Dedifferentiated amniotic fluid mesenchymal stem cell (primary cell): ENCODE results near the gene SDR42E1.
A peak's percentile ranks its signal among the peaks of the same experiment; 100 is the strongest.
"Not testable (repeated sequence)": the region's sequence is repeated elsewhere in the genome, so short reads cannot be mapped to it uniquely, and the experiment has no call there.

Experiments used
- DNase-seq: peaks from one replicate; pipeline ENCODE4 v3.0.0-alpha.2; 2016; ENCODE audit errors: extremely low spot score

The SDR42E1 gene

DNA sequence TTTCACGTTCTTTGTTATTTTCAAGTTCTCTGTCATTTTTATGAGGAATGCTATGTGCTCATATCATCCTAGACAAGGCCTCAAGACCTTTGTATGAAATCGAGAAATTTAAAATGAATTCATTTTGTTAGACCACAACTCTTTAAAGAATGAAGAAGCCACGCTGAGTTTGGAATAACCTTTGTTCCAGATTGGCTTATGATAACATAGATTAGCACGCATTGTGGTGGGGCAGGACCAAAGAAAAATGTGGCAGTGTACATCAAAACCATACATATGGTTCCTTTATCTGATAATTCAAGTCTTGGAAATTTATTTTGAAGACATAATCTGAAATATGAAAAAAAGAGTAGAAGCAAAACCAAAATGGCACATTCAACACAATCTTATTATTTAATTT lies 26.0 kb upstream of the SDR42E1 start:
- DNase-seq = no peak

DNA sequence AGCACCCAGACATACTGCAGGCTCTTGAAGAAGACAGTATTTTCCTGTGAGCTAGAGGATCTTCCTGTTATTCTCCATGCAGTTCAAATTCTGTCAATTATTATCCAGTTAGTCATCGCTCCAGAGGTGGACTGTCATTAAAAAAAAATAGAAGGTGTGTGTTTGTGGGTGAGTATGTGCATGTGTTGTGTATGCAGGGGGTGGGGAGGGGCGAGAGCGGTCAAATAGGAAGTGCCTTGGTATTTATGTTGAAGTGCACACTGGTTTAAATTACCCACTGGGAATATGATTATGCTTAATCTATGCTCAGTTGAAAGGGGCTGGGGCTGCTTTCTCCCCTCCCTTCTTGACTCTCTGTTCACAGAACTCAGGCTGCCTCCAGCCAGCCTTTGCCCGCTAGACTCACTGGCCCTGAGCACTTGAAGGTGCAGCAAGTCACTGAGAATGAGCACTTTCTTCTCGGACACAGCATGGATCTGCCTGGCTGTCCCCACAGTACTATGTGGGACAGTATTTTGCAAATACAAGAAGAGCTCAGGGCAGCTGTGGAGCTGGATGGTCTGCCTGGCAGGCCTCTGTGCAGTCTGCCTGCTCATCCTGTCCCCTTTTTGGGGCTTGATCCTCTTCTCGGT lies 23.8 kb upstream of the SDR42E1 start, which contains the start of gene HSD17B2:
Gene HSD17B2, plus strand, starts transcription at position 273 of the 632 bp plus-strand sequence. Its CDS starts 172 bp downstream, at position 445.
- DNase-seq = no peak

GRCh38 chr16:82033683-82034300 lies 22.5 kb upstream of the SDR42E1 start:
- DNase-seq = no peak

GRCh38 chr16:82033006-82033405 lies 21.7 kb upstream of the SDR42E1 start:
- no peak for DNase-seq

DNA sequence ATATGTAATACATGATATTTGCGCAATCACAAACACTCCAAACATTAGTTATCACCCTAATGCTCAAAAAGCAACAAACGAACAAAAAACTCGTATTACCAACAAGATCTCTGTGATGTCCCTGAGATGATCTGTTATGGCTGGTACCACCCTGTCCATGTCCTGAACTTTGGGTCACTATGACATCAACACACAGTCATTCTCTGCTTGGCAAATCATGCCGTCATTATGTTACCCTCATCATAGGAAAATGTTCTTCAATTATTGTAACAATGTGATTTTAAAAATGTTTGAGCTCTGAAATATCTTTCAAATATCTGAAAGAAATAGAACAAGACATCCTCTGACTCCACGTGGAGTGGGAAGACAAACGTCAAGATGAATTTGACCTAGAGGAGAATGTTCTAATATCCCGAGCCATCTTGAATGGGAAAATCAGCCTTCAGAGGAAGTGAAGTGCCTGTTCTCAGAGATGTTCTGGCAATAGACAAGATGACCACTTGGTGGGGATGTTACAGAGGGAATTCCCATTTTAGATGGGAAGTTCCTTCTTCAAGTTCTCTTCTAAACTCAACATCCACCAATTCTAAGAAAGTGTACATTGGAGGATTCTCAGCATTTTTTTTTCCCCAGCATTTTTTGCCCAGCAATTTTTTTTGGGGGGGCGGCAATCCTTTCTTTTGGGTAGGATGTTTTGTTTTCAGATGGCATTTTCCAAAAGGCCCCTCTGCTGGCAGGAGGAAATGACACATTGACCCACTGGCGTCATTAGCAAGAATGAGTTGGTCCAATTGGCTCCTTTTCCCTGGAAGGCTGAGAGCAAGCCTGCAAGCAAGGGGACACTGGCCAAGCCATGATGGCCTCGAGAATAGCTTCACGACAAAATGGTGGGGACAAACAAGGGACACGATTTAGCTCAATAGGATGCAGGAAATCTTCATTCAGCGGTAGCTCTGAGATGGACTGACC lies 20.1 kb upstream of the SDR42E1 start:
- peak; percentile 77 for DNase-seq

DNA sequence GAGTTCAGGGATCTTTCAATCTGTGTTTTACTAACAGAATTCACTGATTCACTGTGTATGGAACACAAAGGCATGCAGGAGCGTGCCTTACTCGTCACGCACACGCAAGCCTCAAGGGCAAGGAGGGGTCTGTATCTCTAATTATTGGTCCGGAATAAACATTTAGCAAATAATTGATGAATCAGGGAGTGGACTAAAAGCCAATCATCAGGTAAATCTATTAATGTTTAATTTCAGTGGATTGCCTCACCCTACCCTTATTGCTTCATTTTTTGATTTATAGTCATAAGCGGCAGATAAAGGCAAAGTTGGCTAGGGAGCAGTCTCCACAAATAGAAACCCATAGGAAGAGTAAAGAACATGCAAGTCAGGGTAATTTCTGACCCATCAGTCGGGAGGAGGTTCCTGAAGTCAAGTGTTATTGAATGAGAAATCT lies 16.4 kb upstream of the SDR42E1 start:
- no peak for DNase-seq

DNA sequence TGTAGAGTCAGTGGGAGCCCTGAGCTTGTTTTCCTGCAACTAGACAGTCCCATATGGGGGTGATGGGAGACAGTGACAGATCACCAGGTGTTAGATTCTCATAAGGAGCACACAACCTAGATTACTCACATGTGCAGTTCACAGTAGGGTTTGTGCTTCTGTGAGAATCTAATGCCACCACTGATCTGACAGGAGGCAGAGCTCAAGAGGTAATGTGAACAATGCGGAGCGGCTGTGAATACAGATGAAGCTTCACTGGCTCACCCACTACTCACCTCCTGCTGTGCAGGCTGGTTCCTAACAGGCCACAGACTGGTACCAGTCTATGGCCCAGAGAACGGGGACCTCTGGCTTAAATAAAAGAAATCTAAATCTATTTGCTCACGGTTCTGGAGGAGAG lies 13.6 kb upstream of the SDR42E1 start:
- DNase-seq = no peak

DNA sequence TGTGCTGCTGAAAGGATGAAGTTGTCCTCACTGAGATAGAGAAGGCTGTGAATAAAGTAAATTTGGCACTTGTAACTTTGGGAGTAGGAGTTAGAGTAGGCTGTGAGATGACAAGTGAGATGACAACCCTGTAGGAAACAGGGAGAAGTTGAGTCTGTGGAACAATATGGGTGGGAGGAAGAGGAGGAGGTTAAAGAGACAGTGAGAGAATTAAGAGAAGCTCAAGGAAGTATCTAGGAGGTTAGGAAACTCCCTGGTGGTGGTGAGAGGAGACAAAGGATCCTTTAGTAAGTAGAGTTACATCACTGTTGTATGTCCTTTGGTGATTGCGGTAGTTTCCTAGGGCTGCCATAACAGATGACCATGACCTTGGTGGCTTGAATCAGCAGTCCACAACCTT lies 13.0 kb upstream of the SDR42E1 start:
- no peak for DNase-seq

- DNase-seq = no peak
These were observed 11.9 kb upstream of the SDR42E1 start for GRCh38 chr16:82023206-82023605.

DNA sequence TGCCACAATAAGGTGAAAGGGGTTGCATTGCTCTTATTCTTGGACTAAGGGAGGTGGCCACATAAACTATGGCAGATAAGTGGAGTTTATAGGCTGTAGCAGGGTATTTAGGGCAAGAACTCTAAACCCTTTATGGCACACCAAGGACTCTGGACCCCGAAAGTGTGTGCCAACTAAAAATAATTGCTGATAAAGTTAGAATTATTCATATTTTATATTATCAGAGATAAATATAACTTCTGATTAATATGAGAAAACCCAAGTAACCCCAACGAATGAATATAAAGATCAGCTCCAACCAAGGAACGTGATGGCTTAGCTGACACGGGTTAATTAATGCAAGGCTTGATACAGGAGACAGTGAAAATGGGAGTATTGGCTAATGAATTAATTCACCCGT lies 8.8 kb upstream of the SDR42E1 start:
- no peak for DNase-seq

DNA sequence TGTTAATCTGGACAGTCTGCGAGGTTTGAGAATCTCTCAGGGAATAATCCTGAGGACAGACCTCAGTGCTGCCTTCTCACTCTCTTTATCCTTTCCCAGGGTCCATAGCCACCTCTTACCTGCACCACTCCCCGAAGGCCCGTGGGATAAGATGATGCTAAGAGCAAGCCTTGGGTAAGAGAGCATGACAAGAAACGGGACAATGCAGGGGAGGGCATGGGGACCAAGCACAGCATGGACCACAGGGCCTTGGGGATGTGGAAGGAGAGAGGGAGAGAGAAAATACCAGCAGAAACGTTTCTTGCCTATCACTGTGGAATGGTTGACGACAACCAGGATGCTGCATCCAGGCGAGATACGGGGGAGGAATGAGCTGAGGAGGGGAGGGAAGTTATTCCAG lies 8.3 kb upstream of the SDR42E1 start:
- DNase-seq = no peak

DNA sequence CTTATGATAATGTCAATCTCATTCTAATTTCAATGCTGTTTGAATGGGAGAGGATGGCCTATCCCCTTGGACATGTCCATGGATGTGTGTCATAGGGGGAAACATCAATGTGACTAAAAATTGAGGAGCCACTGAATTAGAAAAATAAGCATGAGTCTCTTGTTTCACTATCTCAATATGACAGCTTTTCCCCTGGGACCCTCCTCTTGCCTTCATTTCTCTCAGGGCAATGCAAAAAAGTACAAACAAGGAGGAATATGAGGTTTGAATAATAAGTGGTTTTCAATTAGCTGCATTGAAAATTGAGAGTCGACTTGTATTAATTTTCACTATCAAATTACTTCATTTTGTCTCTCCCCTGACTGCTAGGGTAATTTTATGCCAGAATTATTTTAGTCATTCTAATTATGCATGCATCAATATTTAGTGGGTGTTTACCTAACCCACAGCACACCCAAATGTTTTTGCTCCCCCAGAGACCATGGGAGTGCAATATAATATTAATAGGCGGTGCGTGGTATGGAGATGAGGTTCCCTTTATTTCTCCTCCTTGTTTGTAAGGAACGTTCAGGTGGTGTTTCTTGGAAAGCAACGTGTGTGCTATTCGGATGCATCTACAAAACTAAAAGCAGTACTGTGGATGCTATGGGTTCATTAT lies 6.8 kb upstream of the SDR42E1 start:
- no peak for DNase-seq

GRCh38 chr16:82016964-82017363 lies 5.7 kb upstream of the SDR42E1 start:
- DNase-seq = peak; percentile 95

GRCh38 chr16:82016263-82016662 lies 5.0 kb upstream of the SDR42E1 start:
- DNase-seq = peak; percentile 50

DNA sequence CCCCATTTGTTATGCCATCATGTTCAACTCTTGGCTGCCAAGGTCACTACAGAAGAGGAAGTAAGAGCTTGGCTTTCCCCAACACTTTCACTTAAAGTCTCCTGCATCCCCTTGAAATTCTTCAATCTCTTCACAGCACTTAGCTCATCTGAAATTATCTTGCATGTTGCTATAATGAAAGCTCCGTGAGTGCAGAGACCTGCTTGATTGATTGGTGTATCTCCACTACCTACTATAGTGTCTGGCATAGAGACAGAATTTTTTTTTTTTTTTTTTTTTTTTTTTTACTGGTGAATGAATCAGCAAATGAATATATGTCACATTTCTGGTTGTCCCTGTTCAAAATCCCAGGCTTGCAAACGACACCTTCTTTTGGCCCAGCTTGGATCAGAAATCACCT lies 1.9 kb upstream of the SDR42E1 start:
- no peak for DNase-seq

DNA sequence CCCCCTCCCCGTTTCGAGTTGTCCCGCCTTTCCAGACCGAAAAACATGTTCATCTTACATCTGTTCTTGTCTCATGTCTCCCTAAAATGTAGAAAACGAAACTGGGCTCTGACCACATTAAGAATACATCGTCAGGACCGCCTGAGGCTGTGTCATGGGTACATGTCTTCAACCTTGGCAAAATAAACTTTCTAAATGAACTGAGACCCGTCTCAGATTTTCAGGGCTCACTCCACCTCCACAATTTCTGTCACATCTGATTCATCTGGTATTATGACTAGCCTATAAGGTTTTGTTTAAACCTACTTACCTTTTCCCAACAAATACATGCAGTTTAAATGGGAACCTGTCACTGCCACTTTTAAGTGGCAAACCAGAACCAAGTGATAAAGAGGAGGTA lies 621 bp downstream of the SDR42E1 start:
- DNase-seq = no peak

- not testable (repeated sequence) for DNase-seq
These were observed 1.5 kb downstream of the SDR42E1 start for GRCh38 chr16:82009789-82010188.

- DNase-seq = no peak
These were observed 2.2 kb downstream of the SDR42E1 start for GRCh38 chr16:82008957-82009592.

- DNase-seq = no peak
These were observed 4.1 kb downstream of the SDR42E1 start for GRCh38 chr16:82007189-82007588.

- no peak for DNase-seq
These were observed 5.2 kb downstream of the SDR42E1 start for GRCh38 chr16:82006036-82006435.

- DNase-seq = no peak
These were observed 6.0 kb downstream of the SDR42E1 start for GRCh38 chr16:82005027-82005830.
